ENCODE data around the gene RNF113B.

RNF113B gene

GRCh38 chr13:98188544-98189166, 11.6 kb upstream of the RNF113B start:
- Histone ChIP-seq H2AFZ (no peak overlapping the region), H3K4me2 (ENCODE audit: low read length) (no peak overlapping the region), H3K9ac (no peak overlapping the region), H3K4me3 (ENCODE audit: low read depth, low read length) (no peak overlapping the region), H3K27ac (no peak overlapping the region), H3K4me1 (no peaks in the 10 kb centered on the region), H3K27me3 (ENCODE audit: control insufficient read depth, insufficient read depth, low read length) (no peaks in the 10 kb centered on the region), H3K79me2 (peaks cover 10% of the 10 kb centered on the region), H3K36me3 (ENCODE audit: control insufficient read depth, insufficient read depth, low read length) (no peaks in the 10 kb centered on the region), H3K9me3 (ENCODE audit: control insufficient read depth, low read length) (no peaks in the 10 kb centered on the region)
- no peak for TF ChIP-seq CTCF (IDR thresholded peaks at IDR 0.05)

GRCh38 chr13:98187965-98188261, 10.8 kb upstream of the RNF113B start:
- no peak for TF ChIP-seq CTCF (IDR thresholded peaks at IDR 0.05)

GRCh38 chr13:98187155-98187964, 10.3 kb upstream of the RNF113B start:
- H3K27ac ChIP-seq, result no peak overlapping the region
- H3K4me1 ChIP-seq, result no peaks in the 10 kb centered on the region
- H3K4me3 ChIP-seq (ENCODE audit: low read depth, low read length), result no peak overlapping the region
- H3K9ac ChIP-seq, result no peak overlapping the region
- H3K4me2 ChIP-seq (ENCODE audit: low read length), result no peak overlapping the region
- no peaks in the 10 kb centered on the region for H3K9me3 ChIP-seq (ENCODE audit: control insufficient read depth, low read length)
- TF ChIP-seq CTCF (IDR thresholded peaks at IDR 0.05), result no peak
- H3K27me3 ChIP-seq (ENCODE audit: control insufficient read depth, insufficient read depth, low read length), result no peaks in the 10 kb centered on the region
- H3K36me3 ChIP-seq (ENCODE audit: control insufficient read depth, insufficient read depth, low read length), result no peaks in the 10 kb centered on the region
- H3K79me2 ChIP-seq, result peaks cover 14% of the 10 kb centered on the region
- H2AFZ ChIP-seq, result no peak overlapping the region

More at GRCh38 chr13:98187965-98188261, 10.8 kb upstream of the RNF113B start:
- H3K27ac ChIP-seq, result no peak overlapping the region
- no peak overlapping the region for H3K4me3 ChIP-seq (ENCODE audit: low read depth, low read length)
- no peaks in the 10 kb centered on the region for H3K9me3 ChIP-seq (ENCODE audit: control insufficient read depth, low read length)
- peaks cover 14% of the 10 kb centered on the region for H3K79me2 ChIP-seq
- H3K9ac ChIP-seq, result no peak overlapping the region
- no peak overlapping the region for H3K4me2 ChIP-seq (ENCODE audit: low read length)
- H3K36me3 ChIP-seq (ENCODE audit: control insufficient read depth, insufficient read depth, low read length), result no peaks in the 10 kb centered on the region
- H3K27me3 ChIP-seq (ENCODE audit: control insufficient read depth, insufficient read depth, low read length), result no peaks in the 10 kb centered on the region
- H2AFZ ChIP-seq, result no peak overlapping the region
- no peaks in the 10 kb centered on the region for H3K4me1 ChIP-seq

- Histone ChIP-seq H3K9me3 (ENCODE audit: control insufficient read depth, low read length) (no peaks in the 10 kb centered on the region), H3K4me1 (no peaks in the 10 kb centered on the region), H3K27me3 (ENCODE audit: control insufficient read depth, insufficient read depth, low read length) (no peaks in the 10 kb centered on the region), H3K79me2 (peaks cover 17% of the 10 kb centered on the region), H3K36me3 (ENCODE audit: control insufficient read depth, insufficient read depth, low read length) (no peaks in the 10 kb centered on the region), H2AFZ (no peak overlapping the region), H3K27ac (no peak overlapping the region), H3K4me2 (ENCODE audit: low read length) (no peak overlapping the region), H3K4me3 (ENCODE audit: low read depth, low read length) (no peak overlapping the region), H3K9ac (no peak overlapping the region)
- no peak for TF ChIP-seq CTCF (IDR thresholded peaks at IDR 0.05)
Observed at GRCh38 chr13:98184792-98185191, 7.7 kb upstream of the RNF113B start.

GRCh38 chr13:98182589-98182988, 5.5 kb upstream of the RNF113B start:
- no peak overlapping the region for H3K27ac ChIP-seq

More at GRCh38 chr13:98182589-98182988, 5.5 kb upstream of the RNF113B start:
- H3K9ac ChIP-seq, result no peak overlapping the region
- H3K9me3 ChIP-seq (ENCODE audit: control insufficient read depth, low read length), result no peaks in the 10 kb centered on the region
- H2AFZ ChIP-seq, result no peak overlapping the region
- no peak overlapping the region for H3K4me2 ChIP-seq (ENCODE audit: low read length)
- H3K4me1 ChIP-seq, result no peaks in the 10 kb centered on the region
- H3K36me3 ChIP-seq (ENCODE audit: control insufficient read depth, insufficient read depth, low read length), result no peaks in the 10 kb centered on the region
- peaks cover 14% of the 10 kb centered on the region for H3K79me2 ChIP-seq
- TF ChIP-seq CTCF (IDR thresholded peaks at IDR 0.05), result no peak
- no peaks in the 10 kb centered on the region for H3K27me3 ChIP-seq (ENCODE audit: control insufficient read depth, insufficient read depth, low read length)
- H3K4me3 ChIP-seq (ENCODE audit: low read depth, low read length), result no peak overlapping the region

Data from parathyroid adenoma (tissue), 2 donors.